ENCODE measurements around the gene PEX10.

PEX10 gene

DNA sequence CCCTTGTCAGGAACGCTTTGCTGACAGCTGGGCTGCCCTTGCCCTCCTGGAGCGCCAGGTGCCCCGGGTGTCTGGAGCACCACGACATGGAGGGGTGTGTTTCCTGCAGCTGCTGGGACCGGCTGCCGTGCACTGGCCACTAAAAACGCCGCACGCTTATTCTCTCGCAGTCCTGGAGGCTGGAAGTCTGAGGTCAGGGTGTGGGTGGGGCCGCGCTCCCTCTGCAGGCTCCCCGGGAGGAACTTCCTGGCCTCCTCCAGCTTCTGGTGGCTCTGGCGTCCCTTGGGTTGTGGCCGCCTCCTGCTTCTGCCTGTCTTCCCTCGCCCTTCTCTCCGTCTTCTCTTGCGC, 35.7 kb upstream of the PEX10 start:
- no peak overlapping the region for H3K4me3 ChIP-seq (ENCODE audit: control insufficient read depth, low read depth, low read length)
- DNase-seq (ENCODE audit: low read depth) = no peak
- TF ChIP-seq, protein P1, sequence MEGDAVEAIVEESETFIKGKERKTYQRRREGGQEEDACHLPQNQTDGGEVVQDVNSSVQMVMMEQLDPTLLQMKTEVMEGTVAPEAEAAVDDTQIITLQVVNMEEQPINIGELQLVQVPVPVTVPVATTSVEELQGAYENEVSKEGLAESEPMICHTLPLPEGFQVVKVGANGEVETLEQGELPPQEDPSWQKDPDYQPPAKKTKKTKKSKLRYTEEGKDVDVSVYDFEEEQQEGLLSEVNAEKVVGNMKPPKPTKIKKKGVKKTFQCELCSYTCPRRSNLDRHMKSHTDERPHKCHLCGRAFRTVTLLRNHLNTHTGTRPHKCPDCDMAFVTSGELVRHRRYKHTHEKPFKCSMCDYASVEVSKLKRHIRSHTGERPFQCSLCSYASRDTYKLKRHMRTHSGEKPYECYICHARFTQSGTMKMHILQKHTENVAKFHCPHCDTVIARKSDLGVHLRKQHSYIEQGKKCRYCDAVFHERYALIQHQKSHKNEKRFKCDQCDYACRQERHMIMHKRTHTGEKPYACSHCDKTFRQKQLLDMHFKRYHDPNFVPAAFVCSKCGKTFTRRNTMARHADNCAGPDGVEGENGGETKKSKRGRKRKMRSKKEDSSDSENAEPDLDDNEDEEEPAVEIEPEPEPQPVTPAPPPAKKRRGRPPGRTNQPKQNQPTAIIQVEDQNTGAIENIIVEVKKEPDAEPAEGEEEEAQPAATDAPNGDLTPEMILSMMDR (conservative IDR thresholded peaks at IDR 0.05; ENCODE audit: control insufficient read depth, insufficient read depth, low read depth, low read length) = no peak

GRCh38 chr1:2447276-2448097, 35.1 kb upstream of the PEX10 start:
- TF ChIP-seq, protein P1 (conservative IDR thresholded peaks at IDR 0.05; ENCODE audit: control insufficient read depth, insufficient read depth, low read depth, low read length) = no peak
- DNase-seq (ENCODE audit: low read depth) = no peak
- no peak overlapping the region for H3K4me3 ChIP-seq (ENCODE audit: control insufficient read depth, low read depth, low read length)

GRCh38 chr1:2446861-2447260, 34.5 kb upstream of the PEX10 start:
- H3K4me3 ChIP-seq (ENCODE audit: control insufficient read depth, low read depth, low read length) = no peak overlapping the region
- TF ChIP-seq, protein P1 (conservative IDR thresholded peaks at IDR 0.05; ENCODE audit: control insufficient read depth, insufficient read depth, low read depth, low read length) = no peak
- no peak for DNase-seq (ENCODE audit: low read depth)

GRCh38 chr1:2446394-2446793, 34.0 kb upstream of the PEX10 start:
- DNase-seq (ENCODE audit: low read depth) = no peak
- H3K4me3 ChIP-seq (ENCODE audit: control insufficient read depth, low read depth, low read length) = no peak overlapping the region
- TF ChIP-seq, protein P1 (conservative IDR thresholded peaks at IDR 0.05; ENCODE audit: control insufficient read depth, insufficient read depth, low read depth, low read length) = no peak

DNA sequence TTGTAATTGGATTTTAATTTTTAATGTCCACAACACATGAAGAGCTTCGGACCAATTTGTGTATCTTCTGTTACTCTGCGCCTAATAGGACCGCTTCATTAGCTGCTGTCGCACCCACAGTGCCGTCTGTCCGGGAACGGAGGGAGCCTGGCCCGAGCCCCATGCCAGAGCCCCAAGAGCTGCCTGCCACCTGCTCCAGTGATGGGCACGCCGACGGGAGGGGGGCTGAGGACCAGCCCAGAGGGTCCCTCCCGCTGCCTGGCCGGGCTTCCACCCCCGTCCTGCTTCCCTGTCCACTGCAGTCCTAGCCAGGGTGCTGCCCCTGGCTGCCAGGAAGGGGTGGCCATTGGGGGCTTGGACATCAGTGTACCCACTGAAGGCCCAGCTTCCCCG, 33.5 kb upstream of the PEX10 start:
- TF ChIP-seq, protein P1 (conservative IDR thresholded peaks at IDR 0.05; ENCODE audit: control insufficient read depth, insufficient read depth, low read depth, low read length) = no peak
- no peak overlapping the region for H3K4me3 ChIP-seq (ENCODE audit: control insufficient read depth, low read depth, low read length)
- DNase-seq (ENCODE audit: low read depth) = no peak

- H3K4me3 ChIP-seq (ENCODE audit: control insufficient read depth, low read depth, low read length) = no peak overlapping the region
- no peak for DNase-seq (ENCODE audit: low read depth)
- TF ChIP-seq, protein P1 (conservative IDR thresholded peaks at IDR 0.05; ENCODE audit: control insufficient read depth, insufficient read depth, low read depth, low read length) = no peak
Observed at GRCh38 chr1:2445162-2445822, 32.9 kb upstream of the PEX10 start.
